ENCODE measurements around the gene SPAG7. TPM values are rescaled to one million over a fixed set of nuclear protein-coding genes. Genes with fewer than 3 reads are reported as not detected.

Gene SPAG7
- total RNA-seq, 2 experiments from 2014 or later, result 68.6 to 70.2 TPM

DNA sequence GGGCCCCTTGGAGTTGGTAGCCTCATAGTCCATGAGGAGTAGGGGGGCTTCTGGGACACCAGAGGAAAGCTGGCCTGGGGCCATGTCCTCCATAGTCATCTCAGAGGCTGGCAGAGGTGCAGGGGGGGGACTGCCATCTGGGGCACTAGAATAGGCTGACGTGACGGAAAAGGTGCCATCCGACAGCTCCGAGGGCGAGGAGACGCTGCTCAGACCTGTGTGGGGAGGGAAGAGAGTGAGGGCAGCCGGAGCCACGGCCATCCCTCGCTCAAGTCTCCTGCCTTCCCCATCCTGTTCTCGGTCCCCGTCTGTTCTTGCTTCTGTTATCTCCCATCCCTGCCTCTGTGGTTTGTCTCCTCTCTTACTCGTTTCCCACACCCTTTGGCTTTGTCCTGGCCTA lies 4.7 kb upstream of the SPAG7 start:
- H3K27me3 Mint-ChIP-seq (ENCODE audit: low read depth), result no peaks in the 10 kb centered on the region
- no peak overlapping the region for H3K27ac Mint-ChIP-seq
- CTCF ChIA-PET, result interaction anchor here (0.8 to 2.7 kb wide), 2 partner anchors 8 to 13 kb away, joined by 5 to 17 read pairs; no protein-coding TSS in a partner anchor
- no peak overlapping the region for H3K4me3 Mint-ChIP-seq
- H3K36me3 Mint-ChIP-seq (ENCODE audit: low read depth), result peaks cover 17% of the 10 kb centered on the region
- no peaks in the 10 kb centered on the region for H3K9me3 Mint-ChIP-seq
- intact Hi-C loops (cut with micrococcal nuclease), result no loop called here
- peaks cover 26% of the 10 kb centered on the region for H3K4me1 Mint-ChIP-seq (ENCODE audit: low read depth)
- DNase-seq, result no peak

- no peak overlapping the region for H3K27ac Mint-ChIP-seq
- no peak overlapping the region for H3K4me3 Mint-ChIP-seq
- DNase-seq, result no peak
- no peaks in the 10 kb centered on the region for H3K27me3 Mint-ChIP-seq (ENCODE audit: low read depth)
- H3K4me1 Mint-ChIP-seq (ENCODE audit: low read depth), result peaks cover 26% of the 10 kb centered on the region
- peaks cover 17% of the 10 kb centered on the region for H3K36me3 Mint-ChIP-seq (ENCODE audit: low read depth)
- intact Hi-C loops (cut with micrococcal nuclease), result no loop called here
- CTCF ChIA-PET, result interaction anchor here (0.8 to 2.7 kb wide), 2 partner anchors 9 to 13 kb away, joined by 5 to 17 read pairs; no protein-coding TSS in a partner anchor
- no peaks in the 10 kb centered on the region for H3K9me3 Mint-ChIP-seq
Measured at GRCh38 chr17:4971826-4972225, 4.2 kb upstream of the SPAG7 start.

- DNase-seq, result no peak
- no peaks in the 10 kb centered on the region for H3K9me3 Mint-ChIP-seq
- peaks cover 23% of the 10 kb centered on the region for H3K36me3 Mint-ChIP-seq (ENCODE audit: low read depth)
- intact Hi-C loops (cut with micrococcal nuclease), result no loop called here
- H3K27me3 Mint-ChIP-seq (ENCODE audit: low read depth), result no peaks in the 10 kb centered on the region
- CTCF ChIA-PET, result interaction anchor here (0.6 to 2.7 kb wide), 6 partner anchors 11 to 331 kb away, joined by 3 to 17 read pairs (median 5); partner anchors contain the start of gene CAMTA2
- H3K27ac Mint-ChIP-seq, result no peak overlapping the region
- H3K4me3 Mint-ChIP-seq, result no peak overlapping the region
- H3K4me1 Mint-ChIP-seq (ENCODE audit: low read depth), result peaks cover 37% of the 10 kb centered on the region
Measured at GRCh38 chr17:4970273-4970672, 2.7 kb upstream of the SPAG7 start.

DNA sequence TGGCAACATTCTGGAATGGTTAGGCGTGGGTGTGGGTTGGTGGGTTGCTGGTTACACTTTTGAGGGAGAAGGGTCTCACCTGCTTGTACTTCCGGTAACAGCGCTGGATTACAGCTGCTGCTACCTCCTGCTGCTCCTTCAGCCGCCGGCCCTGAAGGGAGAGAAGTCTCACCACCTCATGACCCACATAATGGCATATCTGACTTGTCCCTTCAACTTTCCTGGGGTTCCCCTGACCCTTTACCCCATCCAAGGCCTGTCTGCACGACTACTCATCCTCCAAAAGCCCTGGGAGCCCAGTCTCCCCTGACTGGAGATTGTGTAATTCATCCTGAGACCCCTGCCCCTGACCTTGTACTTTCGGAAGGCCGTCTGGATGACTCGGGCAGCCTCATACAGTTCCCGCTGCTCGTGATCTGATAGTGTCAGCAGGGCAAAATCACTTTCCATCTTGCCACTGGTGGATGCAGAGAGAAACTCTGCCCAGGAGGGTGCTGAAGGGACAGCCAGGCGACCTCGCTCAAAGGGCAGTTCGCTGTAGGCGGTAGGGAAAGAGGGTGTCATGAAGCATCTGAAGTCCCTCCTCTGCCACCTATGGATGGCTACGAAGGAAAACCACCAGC lies 2.0 kb upstream of the SPAG7 start:
- CTCF ChIA-PET, result interaction anchor here (0.8 to 2.7 kb wide), 7 partner anchors 11 to 93 kb away, joined by 3 to 17 read pairs (median 5); partner anchors contain the start of genes CAMTA2, RNF167 and SLC25A11
- DNase-seq, result peak; percentile 58
- Mint-ChIP-seq H3K36me3 (ENCODE audit: low read depth) (peaks cover 26% of the 10 kb centered on the region), H3K27ac (no peak overlapping the region), H3K27me3 (ENCODE audit: low read depth) (no peaks in the 10 kb centered on the region), H3K4me3 (no peak overlapping the region), H3K4me1 (ENCODE audit: low read depth) (peaks cover 39% of the 10 kb centered on the region), H3K9me3 (no peaks in the 10 kb centered on the region)
- intact Hi-C loops (cut with micrococcal nuclease), result loop anchor here (5.0 kb wide), 1 partner anchor 468 kb away; the partner anchor contains the start of gene C1QBP

GRCh38 chr17:4969047-4969550 lies 1.5 kb upstream of the SPAG7 start:
- CTCF ChIA-PET, result interaction anchor here (0.8 to 1.8 kb wide), 5 partner anchors 13 to 93 kb away, joined by 3 to 6 read pairs (median 3); partner anchors contain the start of genes CAMTA2, RNF167 and SLC25A11
- intact Hi-C loops (cut with micrococcal nuclease), result loop anchor here (5.0 kb wide), 1 partner anchor 468 kb away; the partner anchor contains the start of gene C1QBP
- H3K9me3 Mint-ChIP-seq, result no peaks in the 10 kb centered on the region
- no peaks in the 10 kb centered on the region for H3K27me3 Mint-ChIP-seq (ENCODE audit: low read depth)
- H3K4me3 Mint-ChIP-seq, result no peak overlapping the region
- DNase-seq, result peak; percentile 79
- H3K27ac Mint-ChIP-seq, result no peak overlapping the region
- H3K4me1 Mint-ChIP-seq (ENCODE audit: low read depth), result peaks cover 39% of the 10 kb centered on the region
- H3K36me3 Mint-ChIP-seq (ENCODE audit: low read depth), result peaks cover 27% of the 10 kb centered on the region

GRCh38 chr17:4968486-4969046 lies 949 bp upstream of the SPAG7 start:
- H3K9me3 Mint-ChIP-seq, result no peaks in the 10 kb centered on the region
- H3K4me1 Mint-ChIP-seq (ENCODE audit: low read depth), result peaks cover 39% of the 10 kb centered on the region
- no peak overlapping the region for H3K4me3 Mint-ChIP-seq
- H3K27me3 Mint-ChIP-seq (ENCODE audit: low read depth), result no peaks in the 10 kb centered on the region
- H3K36me3 Mint-ChIP-seq (ENCODE audit: low read depth), result peaks cover 24% of the 10 kb centered on the region
- CTCF ChIA-PET, result interaction anchor here (1.0 to 1.8 kb wide), 4 partner anchors 12 to 94 kb away, joined by 3 to 6 read pairs (median 4); partner anchors contain the start of gene CAMTA2
- H3K27ac Mint-ChIP-seq, result no peak overlapping the region
- intact Hi-C loops (cut with micrococcal nuclease), result loop anchor here (5.0 kb wide), 1 partner anchor 469 kb away; the partner anchor contains the start of gene C1QBP
- peak; percentile 74 for DNase-seq

DNA sequence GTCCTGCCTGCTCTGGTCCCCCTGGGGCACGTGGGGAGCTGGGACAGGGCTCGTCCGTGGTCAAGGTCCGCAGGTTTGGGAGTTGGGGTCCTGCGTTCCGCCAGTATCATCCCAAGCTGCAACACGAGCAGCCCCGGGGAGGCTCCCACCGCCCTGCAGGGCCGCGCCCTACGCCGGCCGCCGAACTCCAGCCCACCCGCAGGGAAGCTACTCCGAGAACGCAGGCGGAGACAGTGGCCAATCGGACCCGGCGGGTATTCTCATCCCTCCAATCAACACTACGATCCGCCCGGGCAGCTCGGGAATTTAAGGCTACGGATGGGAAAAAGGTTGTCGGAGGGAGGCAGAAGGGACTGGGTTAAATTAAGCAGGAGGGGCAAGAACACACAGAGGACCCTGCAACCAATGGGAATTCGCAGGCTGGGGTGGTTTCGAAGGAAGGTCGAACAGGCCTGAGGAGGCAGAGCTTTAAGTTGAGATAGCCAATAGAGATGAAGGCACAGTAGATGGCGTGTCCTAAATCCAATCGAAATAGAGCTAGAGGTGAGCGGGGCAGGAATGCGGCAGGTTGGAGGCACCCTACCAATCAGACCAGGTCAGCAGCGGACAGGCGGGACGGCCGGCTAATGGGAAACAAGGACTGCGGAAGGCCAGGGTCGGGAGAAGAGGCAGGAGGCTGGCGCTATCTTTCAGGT lies 626 bp downstream of the SPAG7 start:
- peak; percentile 97 for DNase-seq
- H3K4me1 Mint-ChIP-seq (ENCODE audit: low read depth), result peaks cover 39% of the 10 kb centered on the region
- intact Hi-C loops (cut with micrococcal nuclease), result loop anchor here (1.0 to 5.0 kb wide), 8 partner anchors 19 to 470 kb away; partner anchors contain the start of genes ARRB2, C1QBP, CAMTA2 and INCA1
- H3K27ac Mint-ChIP-seq, result no peak overlapping the region
- peaks cover 25% of the 10 kb centered on the region for H3K36me3 Mint-ChIP-seq (ENCODE audit: low read depth)
- no peaks in the 10 kb centered on the region for H3K27me3 Mint-ChIP-seq (ENCODE audit: low read depth)
- H3K4me3 Mint-ChIP-seq, result no peak overlapping the region
- H3K9me3 Mint-ChIP-seq, result no peaks in the 10 kb centered on the region
- CTCF ChIA-PET, result interaction anchor here (1.0 to 3.0 kb wide), 7 partner anchors 10 to 58 kb away, joined by 3 to 18 read pairs (median 4); partner anchors contain the start of genes CAMTA2, RNF167 and SLC25A11

DNA sequence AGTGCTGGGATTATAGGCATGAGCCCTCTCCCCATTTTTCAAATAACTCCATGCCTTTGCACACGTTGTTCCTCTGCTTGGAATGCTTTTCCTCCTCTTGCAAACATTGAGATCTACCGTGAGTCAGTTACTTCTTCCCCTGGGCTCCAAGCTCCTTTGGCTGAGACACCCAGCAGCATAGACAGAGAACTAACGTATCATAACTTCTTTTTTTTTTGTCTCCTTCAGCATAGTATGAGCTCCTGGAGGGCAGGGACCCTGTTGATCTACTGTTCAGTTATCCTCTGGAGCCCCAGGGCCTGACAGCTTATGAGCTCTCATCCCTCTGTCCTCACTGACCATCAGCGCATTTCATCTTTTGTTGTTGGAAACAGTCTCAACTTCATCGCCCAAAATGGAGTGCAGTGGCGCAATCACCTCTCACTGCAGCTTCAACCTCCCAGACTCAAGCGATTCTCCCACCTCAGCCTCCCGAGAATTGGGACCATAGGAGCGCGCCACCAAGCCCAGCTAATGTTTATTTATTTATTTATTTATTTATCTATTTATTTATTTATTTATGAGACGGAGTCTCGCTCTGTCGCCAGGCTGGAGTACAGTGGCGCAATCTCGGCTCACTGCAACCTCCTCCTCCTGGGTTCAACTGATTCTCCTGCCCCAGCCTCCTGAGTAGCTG lies 2.2 kb downstream of the SPAG7 start:
- Mint-ChIP-seq H3K4me3 (peak overlapping the region; percentile 2), H3K27me3 (ENCODE audit: low read depth) (no peaks in the 10 kb centered on the region), H3K4me1 (ENCODE audit: low read depth) (peaks cover 31% of the 10 kb centered on the region), H3K27ac (peak overlapping the region; percentile 40), H3K9me3 (no peaks in the 10 kb centered on the region), H3K36me3 (ENCODE audit: low read depth) (peaks cover 17% of the 10 kb centered on the region)
- no peak for DNase-seq
- intact Hi-C loops (cut with micrococcal nuclease), result loop anchor here (5.0 kb wide), 1 partner anchor 472 kb away; the partner anchor contains the start of gene C1QBP
- CTCF ChIA-PET, result interaction anchor here (0.8 to 3.0 kb wide), 3 partner anchors 8 to 12 kb away, joined by 3 to 18 read pairs (median 4); no protein-coding TSS in a partner anchor

- intact Hi-C loops (cut with micrococcal nuclease), result no loop called here
- Mint-ChIP-seq H3K9me3 (no peaks in the 10 kb centered on the region), H3K27ac (no peak overlapping the region), H3K4me3 (no peak overlapping the region), H3K27me3 (ENCODE audit: low read depth) (no peaks in the 10 kb centered on the region), H3K36me3 (ENCODE audit: low read depth) (peaks cover 13% of the 10 kb centered on the region), H3K4me1 (ENCODE audit: low read depth) (peaks cover 10% of the 10 kb centered on the region)
- CTCF ChIA-PET, result no interaction called here
- no peak for DNase-seq
Measured at GRCh38 chr17:4960279-4960922, 7.2 kb downstream of the SPAG7 start.

GRCh38 chr17:4959261-4959965 lies 8.2 kb downstream of the SPAG7 start:
- Mint-ChIP-seq H3K27me3 (ENCODE audit: low read depth) (no peaks in the 10 kb centered on the region), H3K4me3 (no peak overlapping the region), H3K36me3 (ENCODE audit: low read depth) (peaks cover 7% of the 10 kb centered on the region), H3K9me3 (no peaks in the 10 kb centered on the region), H3K4me1 (ENCODE audit: low read depth) (peaks cover 7% of the 10 kb centered on the region), H3K27ac (no peak overlapping the region)
- CTCF ChIA-PET, result interaction anchor here (1.5 kb wide), 1 partner anchor 50 kb away, joined by 3 read pairs; no protein-coding TSS in a partner anchor
- no peak for DNase-seq
- intact Hi-C loops (cut with micrococcal nuclease), result no loop called here

Measured in activated naive CD4-positive, alpha-beta T cell treated with anti-CD3 and anti-CD28 coated beads for 36 hours (primary cell).